ENCODE data around the gene SNX14. TPM values are rescaled to one million over a fixed set of nuclear protein-coding genes. Genes with fewer than 3 reads are reported as not detected.
A peak's percentile ranks its signal among the peaks of the same experiment; 100 is the strongest.
"Not testable (repeated sequence)": the region's sequence is repeated elsewhere in the genome, so short reads cannot be mapped to it uniquely, and the experiment has no call there.

SNX14 gene
- total RNA-seq, 1 donor from 2014 or later: 62.4 TPM

- Mint-ChIP-seq H3K4me1 (ENCODE audit: unreplicated experiment) (peaks cover 33% of the 10 kb centered on the region), H3K36me3 (peaks cover 63% of the 10 kb centered on the region), H3K27ac (no peak overlapping the region), H3K9me3 (no peaks in the 10 kb centered on the region), H3K27me3 (no peaks in the 10 kb centered on the region), H3K4me3 (no peak overlapping the region)
- no peak for TF ChIP-seq CTCF (conservative IDR thresholded peaks at IDR 0.05)
- no peak for DNase-seq (ENCODE audit: extremely low spot score, unreplicated experiment)
Measured at GRCh38 chr6:85637579-85637978, 43.9 kb upstream of the SNX14 start.

GRCh38 chr6:85632164-85632942 is 38.7 kb upstream of the SNX14 start:
- no peak overlapping the region for H3K4me3 Mint-ChIP-seq
- H3K27me3 Mint-ChIP-seq: no peaks in the 10 kb centered on the region
- DNase-seq (ENCODE audit: extremely low spot score, unreplicated experiment): no peak
- no peak for TF ChIP-seq CTCF (conservative IDR thresholded peaks at IDR 0.05)
- no peak overlapping the region for H3K27ac Mint-ChIP-seq
- H3K9me3 Mint-ChIP-seq: no peaks in the 10 kb centered on the region
- no peaks in the 10 kb centered on the region for H3K4me1 Mint-ChIP-seq (ENCODE audit: unreplicated experiment)
- H3K36me3 Mint-ChIP-seq: peaks cover 51% of the 10 kb centered on the region

- H3K36me3 Mint-ChIP-seq: peaks cover 48% of the 10 kb centered on the region
- H3K9me3 Mint-ChIP-seq; H3K4me1 Mint-ChIP-seq (ENCODE audit: unreplicated experiment); DNase-seq (ENCODE audit: extremely low spot score, unreplicated experiment); H3K27me3 Mint-ChIP-seq; H3K27ac Mint-ChIP-seq; H3K4me3 Mint-ChIP-seq: not testable (repeated sequence)
Measured at GRCh38 chr6:85631117-85631516, 37.5 kb upstream of the SNX14 start.

- Mint-ChIP-seq H3K27ac (no peak overlapping the region), H3K9me3 (no peaks in the 10 kb centered on the region), H3K4me1 (ENCODE audit: unreplicated experiment) (peaks cover 5% of the 10 kb centered on the region), H3K27me3 (no peaks in the 10 kb centered on the region), H3K36me3 (peaks cover 57% of the 10 kb centered on the region), H3K4me3 (no peak overlapping the region)
- TF ChIP-seq CTCF (conservative IDR thresholded peaks at IDR 0.05): no peak
- no peak for DNase-seq (ENCODE audit: extremely low spot score, unreplicated experiment)
Measured at GRCh38 chr6:85628353-85628752, 34.7 kb upstream of the SNX14 start.

GRCh38 chr6:85620308-85620707 is 26.6 kb upstream of the SNX14 start:
- no peak for TF ChIP-seq CTCF (conservative IDR thresholded peaks at IDR 0.05)
- Mint-ChIP-seq H3K4me3 (no peak overlapping the region), H3K27ac (peak overlapping the region; percentile 7), H3K9me3 (no peaks in the 10 kb centered on the region), H3K36me3 (peaks cover 71% of the 10 kb centered on the region), H3K4me1 (ENCODE audit: unreplicated experiment) (peaks cover 5% of the 10 kb centered on the region), H3K27me3 (no peaks in the 10 kb centered on the region)
- no peak for DNase-seq (ENCODE audit: extremely low spot score, unreplicated experiment)

GRCh38 chr6:85614780-85615179 is 21.1 kb upstream of the SNX14 start:
- Mint-ChIP-seq H3K27me3 (no peaks in the 10 kb centered on the region), H3K4me1 (ENCODE audit: unreplicated experiment) (no peaks in the 10 kb centered on the region), H3K4me3 (no peak overlapping the region), H3K9me3 (no peaks in the 10 kb centered on the region), H3K27ac (no peak overlapping the region), H3K36me3 (peaks cover 41% of the 10 kb centered on the region)
- DNase-seq (ENCODE audit: extremely low spot score, unreplicated experiment): no peak
- TF ChIP-seq CTCF (conservative IDR thresholded peaks at IDR 0.05): no peak
